Measurements from ENCODE around the gene KIAA1671. TPM values are rescaled to one million over a fixed set of nuclear protein-coding genes. Genes with fewer than 3 reads are reported as not detected.

The KIAA1671 gene
- polyA plus RNA-seq, 1 donor from 2014 or later, result 3.0 TPM

DNA sequence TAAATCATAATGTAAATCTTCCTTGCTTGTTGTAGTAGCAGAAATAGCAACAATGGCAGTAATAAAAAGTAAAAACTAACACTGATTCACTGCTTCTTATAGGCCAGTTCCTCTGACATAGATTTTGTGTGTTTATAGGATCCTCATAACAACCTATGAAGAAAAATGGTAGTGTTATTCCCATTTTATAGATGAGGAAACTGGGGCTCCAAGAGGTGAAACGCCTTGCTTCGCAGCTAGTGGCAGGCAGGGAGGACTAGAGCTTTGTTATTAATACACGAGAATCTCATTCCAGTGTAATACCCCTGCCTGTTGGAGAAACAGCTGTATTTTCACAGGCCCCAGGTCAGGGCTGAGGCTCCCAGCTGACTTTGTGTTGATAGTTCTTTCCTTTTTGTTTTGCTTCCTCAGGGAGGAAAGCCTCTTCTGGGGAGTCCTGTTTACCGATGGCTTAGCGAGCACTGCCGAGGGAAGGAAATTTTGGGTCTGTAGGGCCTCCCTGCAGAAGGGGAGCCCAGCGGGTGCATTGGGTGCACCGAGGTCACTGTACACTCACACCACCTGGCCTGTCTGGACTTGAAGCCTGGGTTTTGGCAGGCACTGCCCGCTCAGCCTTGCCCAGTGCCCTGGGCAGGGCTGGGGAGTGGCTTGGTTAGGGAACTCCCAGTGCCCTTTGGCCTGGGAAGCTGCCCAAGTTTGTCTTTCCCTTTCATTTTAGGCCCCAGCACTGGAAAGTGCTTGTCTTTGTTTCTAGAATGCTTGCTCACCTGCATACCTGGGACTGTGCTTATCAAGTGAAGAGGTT lies 13.5 kb downstream of the KIAA1671 start:
- H3K9me2 ChIP-seq (ENCODE audit: insufficient read depth, low read length), result no peaks in the 10 kb centered on the region
- H3K27ac ChIP-seq (ENCODE audit: low read length), result no peak overlapping the region
- no peak overlapping the region for H3K9ac ChIP-seq (ENCODE audit: low read length)
- no peaks in the 10 kb centered on the region for H3K79me2 ChIP-seq (replicated peaks; ENCODE audit: insufficient read depth, low read length)
- no peaks in the 10 kb centered on the region for H3K9me3 ChIP-seq (ENCODE audit: low read length)
- H3K27me3 ChIP-seq (ENCODE audit: insufficient read depth, low read depth, low read length), result no peaks in the 10 kb centered on the region
- no peaks in the 10 kb centered on the region for H4K20me1 ChIP-seq (ENCODE audit: insufficient read depth)
- H3K4me3 ChIP-seq (ENCODE audit: low read length), result no peak overlapping the region
- no peak overlapping the region for H3K4me2 ChIP-seq (ENCODE audit: low read length)
- TF ChIP-seq, protein P1, sequence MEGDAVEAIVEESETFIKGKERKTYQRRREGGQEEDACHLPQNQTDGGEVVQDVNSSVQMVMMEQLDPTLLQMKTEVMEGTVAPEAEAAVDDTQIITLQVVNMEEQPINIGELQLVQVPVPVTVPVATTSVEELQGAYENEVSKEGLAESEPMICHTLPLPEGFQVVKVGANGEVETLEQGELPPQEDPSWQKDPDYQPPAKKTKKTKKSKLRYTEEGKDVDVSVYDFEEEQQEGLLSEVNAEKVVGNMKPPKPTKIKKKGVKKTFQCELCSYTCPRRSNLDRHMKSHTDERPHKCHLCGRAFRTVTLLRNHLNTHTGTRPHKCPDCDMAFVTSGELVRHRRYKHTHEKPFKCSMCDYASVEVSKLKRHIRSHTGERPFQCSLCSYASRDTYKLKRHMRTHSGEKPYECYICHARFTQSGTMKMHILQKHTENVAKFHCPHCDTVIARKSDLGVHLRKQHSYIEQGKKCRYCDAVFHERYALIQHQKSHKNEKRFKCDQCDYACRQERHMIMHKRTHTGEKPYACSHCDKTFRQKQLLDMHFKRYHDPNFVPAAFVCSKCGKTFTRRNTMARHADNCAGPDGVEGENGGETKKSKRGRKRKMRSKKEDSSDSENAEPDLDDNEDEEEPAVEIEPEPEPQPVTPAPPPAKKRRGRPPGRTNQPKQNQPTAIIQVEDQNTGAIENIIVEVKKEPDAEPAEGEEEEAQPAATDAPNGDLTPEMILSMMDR (IDR thresholded peaks at IDR 0.05; ENCODE audit: poor library complexity, severe bottlenecking), result no peak
- TF ChIP-seq TAF1 (IDR thresholded peaks at IDR 0.05; ENCODE audit: low read depth) (no peak), SMC3 (conservative IDR thresholded peaks at IDR 0.05; ENCODE audit: poor library complexity) (no peak), POLR2AphosphoS5 (IDR thresholded peaks at IDR 0.05) (no peak), MXI1 (conservative IDR thresholded peaks at IDR 0.05; ENCODE audit: poor library complexity, severe bottlenecking) (no peak), RAD21 (conservative IDR thresholded peaks at IDR 0.05) (no peak), EZH2 (IDR thresholded peaks at IDR 0.05; ENCODE audit: borderline replicate concordance, insufficient read depth, low read length, poor library complexity, severe bottlenecking) (no peak), EP300 (conservative IDR thresholded peaks at IDR 0.05; ENCODE audit: poor library complexity, severe bottlenecking) (no peak)
- TF ChIP-seq, protein P2, sequence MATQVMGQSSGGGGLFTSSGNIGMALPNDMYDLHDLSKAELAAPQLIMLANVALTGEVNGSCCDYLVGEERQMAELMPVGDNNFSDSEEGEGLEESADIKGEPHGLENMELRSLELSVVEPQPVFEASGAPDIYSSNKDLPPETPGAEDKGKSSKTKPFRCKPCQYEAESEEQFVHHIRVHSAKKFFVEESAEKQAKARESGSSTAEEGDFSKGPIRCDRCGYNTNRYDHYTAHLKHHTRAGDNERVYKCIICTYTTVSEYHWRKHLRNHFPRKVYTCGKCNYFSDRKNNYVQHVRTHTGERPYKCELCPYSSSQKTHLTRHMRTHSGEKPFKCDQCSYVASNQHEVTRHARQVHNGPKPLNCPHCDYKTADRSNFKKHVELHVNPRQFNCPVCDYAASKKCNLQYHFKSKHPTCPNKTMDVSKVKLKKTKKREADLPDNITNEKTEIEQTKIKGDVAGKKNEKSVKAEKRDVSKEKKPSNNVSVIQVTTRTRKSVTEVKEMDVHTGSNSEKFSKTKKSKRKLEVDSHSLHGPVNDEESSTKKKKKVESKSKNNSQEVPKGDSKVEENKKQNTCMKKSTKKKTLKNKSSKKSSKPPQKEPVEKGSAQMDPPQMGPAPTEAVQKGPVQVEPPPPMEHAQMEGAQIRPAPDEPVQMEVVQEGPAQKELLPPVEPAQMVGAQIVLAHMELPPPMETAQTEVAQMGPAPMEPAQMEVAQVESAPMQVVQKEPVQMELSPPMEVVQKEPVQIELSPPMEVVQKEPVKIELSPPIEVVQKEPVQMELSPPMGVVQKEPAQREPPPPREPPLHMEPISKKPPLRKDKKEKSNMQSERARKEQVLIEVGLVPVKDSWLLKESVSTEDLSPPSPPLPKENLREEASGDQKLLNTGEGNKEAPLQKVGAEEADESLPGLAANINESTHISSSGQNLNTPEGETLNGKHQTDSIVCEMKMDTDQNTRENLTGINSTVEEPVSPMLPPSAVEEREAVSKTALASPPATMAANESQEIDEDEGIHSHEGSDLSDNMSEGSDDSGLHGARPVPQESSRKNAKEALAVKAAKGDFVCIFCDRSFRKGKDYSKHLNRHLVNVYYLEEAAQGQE (IDR thresholded peaks at IDR 0.05; ENCODE audit: borderline replicate concordance), result no peak
- H3K36me3 ChIP-seq (ENCODE audit: insufficient read depth, low read length), result no peaks in the 10 kb centered on the region
- no peak overlapping the region for H2AFZ ChIP-seq (ENCODE audit: low read depth, low read length)
- no peaks in the 10 kb centered on the region for H3F3A ChIP-seq (ENCODE audit: insufficient read depth, low read length, poor library complexity, severe bottlenecking)

DNA sequence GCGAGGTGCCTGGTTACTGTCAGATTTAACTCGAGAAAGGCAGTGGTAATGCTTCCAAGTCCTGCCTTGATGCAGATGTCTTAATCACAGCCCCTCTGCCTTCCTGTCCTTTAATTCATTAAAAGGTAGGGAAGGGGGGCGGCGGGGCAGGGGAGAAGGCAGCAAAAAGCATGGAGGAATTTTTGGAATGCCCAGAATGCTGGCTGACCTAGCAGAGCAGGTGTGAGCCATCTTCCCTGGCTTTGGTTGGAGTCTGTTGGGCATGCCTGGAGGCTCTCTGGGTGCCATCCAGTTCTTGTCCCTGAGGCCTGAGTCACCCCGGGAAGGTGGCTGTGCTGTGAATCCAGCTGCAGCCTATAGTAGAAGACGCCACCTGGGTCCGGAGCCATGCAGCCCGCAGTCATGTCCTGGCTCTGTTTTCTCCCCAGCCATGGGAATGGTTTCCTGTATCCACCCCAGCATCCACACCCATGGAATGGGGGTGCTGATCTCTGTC lies 15.6 kb downstream of the KIAA1671 start:
- Histone ChIP-seq H3K27me3 (ENCODE audit: insufficient read depth, low read depth, low read length) (no peaks in the 10 kb centered on the region), H3K4me2 (ENCODE audit: low read length) (no peak overlapping the region), H3K27ac (ENCODE audit: low read length) (no peak overlapping the region), H4K20me1 (ENCODE audit: insufficient read depth) (no peaks in the 10 kb centered on the region), H2AFZ (ENCODE audit: low read depth, low read length) (no peak overlapping the region), H3K79me2 (replicated peaks; ENCODE audit: insufficient read depth, low read length) (no peaks in the 10 kb centered on the region), H3K9me2 (ENCODE audit: insufficient read depth, low read length) (no peaks in the 10 kb centered on the region), H3K36me3 (ENCODE audit: insufficient read depth, low read length) (no peaks in the 10 kb centered on the region), H3K4me3 (ENCODE audit: low read length) (no peak overlapping the region), H3K9me3 (ENCODE audit: low read length) (no peaks in the 10 kb centered on the region), H3F3A (ENCODE audit: insufficient read depth, low read length, poor library complexity, severe bottlenecking) (no peaks in the 10 kb centered on the region), H3K9ac (ENCODE audit: low read length) (no peak overlapping the region)
- TF ChIP-seq, protein P2 (IDR thresholded peaks at IDR 0.05; ENCODE audit: borderline replicate concordance), result no peak
- no peak for TF ChIP-seq POLR2AphosphoS5 (IDR thresholded peaks at IDR 0.05)
